GM12892 (cell line): Measurements from ENCODE around the gene ATP2B3. TPM values are rescaled to one million over a fixed set of nuclear protein-coding genes. Genes with fewer than 3 reads are reported as not detected.

ENCODE experiments used
- DNase-seq: peaks from one replicate; pipeline ENCODE4 v3.0.0; 2011; ENCODE audit not compliant: insufficient read length
- FAIRE-seq: peaks from 2 replicates; lab custom pipeline; 2011; peaks lifted over from hg19 to GRCh38; lab: Jason Lieb, UNC
- POLR2A ChIP-seq: IDR thresholded peaks from 2 replicates; pipeline ENCODE4 v1.6.1; 2011; ENCODE audit warnings: low read depth, low read length, control low read depth
- POLR2AphosphoS5 ChIP-seq: IDR thresholded peaks from 2 replicates; pipeline ENCODE4 v1.6.1; 2011; ENCODE audit warnings: low read depth, low read length, control low read depth
- TAF1 ChIP-seq: IDR thresholded peaks from 2 replicates; pipeline ENCODE4 v1.6.1; 2011; ENCODE audit warnings: low read depth, mild to moderate bottlenecking, control low read depth, low read length, borderline replicate concordance
- polyA plus RNA-seq: library from polyadenylated mRNA; unstranded; fragments of >200 nt; gene quantifications from one replicate; pipeline ENCODE4 v1.2.1, GENCODE V29; 2012; ENCODE audit warnings: missing spikeins, inconsistent platforms; ENCODE audit not compliant: missing spikeins

Gene ATP2B3
- not detected for polyA plus RNA-seq

DNA sequence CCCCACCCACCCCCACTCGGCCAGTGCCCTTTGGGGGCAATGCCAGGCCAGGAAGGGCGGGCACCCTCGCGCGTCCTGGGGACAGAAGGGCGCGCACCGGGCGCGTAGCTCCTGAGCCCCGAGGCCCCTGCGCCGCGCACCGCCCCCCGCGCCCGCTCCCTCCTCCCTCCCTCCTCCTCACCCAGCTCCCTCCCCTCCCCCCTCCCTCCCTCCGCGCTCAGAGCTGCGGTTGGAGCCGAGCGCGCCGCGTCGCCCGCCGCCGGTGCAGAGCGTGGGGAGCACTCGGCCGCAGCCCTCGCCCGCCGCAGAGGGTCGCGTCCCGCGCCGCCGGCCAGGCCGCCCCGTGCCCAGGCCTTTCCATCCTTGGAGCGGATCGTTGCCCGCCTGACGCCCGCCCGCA lies at the start of gene ATP2B3:
TSS of gene ATP2B3 (plus strand) at position 220 of the 400 bp plus-strand sequence. CDS start 18,606 bp downstream, outside the sequence.
- no peak for DNase-seq
- no peak for FAIRE-seq
- TF ChIP-seq POLR2AphosphoS5 (no peak), POLR2A (no peak), TAF1 (no peak)

- DNase-seq (no peak), FAIRE-seq (no peak)
- TF ChIP-seq POLR2A (no peak), TAF1 (no peak), POLR2AphosphoS5 (no peak)
Observed at GRCh38 chrX:153468008-153468580, 49.3 kb upstream of the ATP2B3 start.

- FAIRE-seq, result peak; percentile 50
- TF ChIP-seq TAF1, result no peak
- TF ChIP-seq POLR2AphosphoS5, result no peak
- TF ChIP-seq POLR2A, result no peak
- DNase-seq, result no peak
Observed at GRCh38 chrX:153469811-153470410, 47.5 kb upstream of the ATP2B3 start.

GRCh38 chrX:153470411-153471363 lies 46.8 kb upstream of the ATP2B3 start, which contains the start of gene HAUS7:
Gene HAUS7 (minus strand): TSS chrX:153470576. CDS start chrX:153470557, 19 bp downstream.
- DNase-seq, result peak; percentile 85
- peak; percentile 89 for FAIRE-seq
- TF ChIP-seq TAF1 (no peak), POLR2A (no peak), POLR2AphosphoS5 (no peak)

DNA sequence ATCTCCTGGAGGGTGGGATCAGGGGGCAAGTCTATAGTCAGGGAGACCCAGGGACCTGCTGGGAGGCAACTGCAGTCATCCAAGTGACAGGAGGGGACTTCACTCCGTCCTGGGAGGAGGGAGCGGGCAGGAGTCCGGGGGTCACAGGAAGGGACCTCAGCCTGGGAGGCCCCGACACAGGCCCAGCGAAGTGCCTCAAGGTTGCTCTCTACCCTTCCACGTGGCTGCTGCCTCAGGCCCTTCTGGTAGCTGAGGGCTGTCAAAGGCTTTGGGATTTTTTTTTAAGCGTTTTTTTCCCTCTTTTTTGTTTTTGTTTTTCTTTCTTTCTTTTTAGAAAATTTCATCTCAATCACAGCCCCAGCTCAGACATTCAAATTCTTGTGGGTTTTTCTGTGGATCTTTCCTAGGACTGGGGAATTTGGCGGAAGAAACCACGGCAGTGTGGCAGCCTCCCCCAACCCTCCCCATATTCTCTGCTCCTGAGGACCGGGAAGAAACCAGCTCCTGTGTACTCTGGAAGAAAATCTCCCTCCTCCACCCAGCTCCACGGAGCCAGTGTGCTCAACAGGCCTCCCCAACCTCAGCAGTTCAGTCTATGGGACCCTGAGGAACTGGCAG lies 45.7 kb upstream of the ATP2B3 start:
- no peak for TF ChIP-seq TAF1
- no peak for TF ChIP-seq POLR2AphosphoS5
- TF ChIP-seq POLR2A, result no peak
- DNase-seq, result no peak
- no peak for FAIRE-seq

- TF ChIP-seq TAF1 (no peak), POLR2AphosphoS5 (no peak), POLR2A (no peak)
- DNase-seq (no peak), FAIRE-seq (no peak)
Observed at GRCh38 chrX:153473126-153473525, 44.3 kb upstream of the ATP2B3 start.

GRCh38 chrX:153474266-153474665 lies 43.2 kb upstream of the ATP2B3 start:
- TF ChIP-seq TAF1, result no peak
- TF ChIP-seq POLR2A, result no peak
- TF ChIP-seq POLR2AphosphoS5, result no peak
- DNase-seq, result no peak
- FAIRE-seq, result no peak

GRCh38 chrX:153474718-153475117 lies 42.7 kb upstream of the ATP2B3 start:
- TF ChIP-seq POLR2A, result no peak
- no peak for TF ChIP-seq POLR2AphosphoS5
- TF ChIP-seq TAF1, result no peak
- FAIRE-seq (no peak), DNase-seq (no peak)

- no peak for DNase-seq
- TF ChIP-seq POLR2A (no peak), POLR2AphosphoS5 (no peak), TAF1 (no peak)
- FAIRE-seq, result no peak
Observed at GRCh38 chrX:153475271-153475670, 42.2 kb upstream of the ATP2B3 start.

- TF ChIP-seq POLR2A (no peak), POLR2AphosphoS5 (no peak), TAF1 (no peak)
- FAIRE-seq (no peak), DNase-seq (no peak)
Observed at GRCh38 chrX:153475751-153476281, 41.6 kb upstream of the ATP2B3 start.
